ENCODE data around the gene FGF11. TPM values are rescaled to one million over a fixed set of nuclear protein-coding genes. Genes with fewer than 3 reads are reported as not detected.

The FGF11 gene
- total and polyA plus RNA-seq, 2 of the 13 experiments (the other 11 are each of a cell fraction or from before 2014, with no cell fraction given), result 0.20 to 7.6 TPM

GRCh38 chr17:7484067-7484918, 45.0 kb downstream of the FGF11 start, which contains the start of gene POLR2A (continued):
- TF ChIP-seq, protein P1, sequence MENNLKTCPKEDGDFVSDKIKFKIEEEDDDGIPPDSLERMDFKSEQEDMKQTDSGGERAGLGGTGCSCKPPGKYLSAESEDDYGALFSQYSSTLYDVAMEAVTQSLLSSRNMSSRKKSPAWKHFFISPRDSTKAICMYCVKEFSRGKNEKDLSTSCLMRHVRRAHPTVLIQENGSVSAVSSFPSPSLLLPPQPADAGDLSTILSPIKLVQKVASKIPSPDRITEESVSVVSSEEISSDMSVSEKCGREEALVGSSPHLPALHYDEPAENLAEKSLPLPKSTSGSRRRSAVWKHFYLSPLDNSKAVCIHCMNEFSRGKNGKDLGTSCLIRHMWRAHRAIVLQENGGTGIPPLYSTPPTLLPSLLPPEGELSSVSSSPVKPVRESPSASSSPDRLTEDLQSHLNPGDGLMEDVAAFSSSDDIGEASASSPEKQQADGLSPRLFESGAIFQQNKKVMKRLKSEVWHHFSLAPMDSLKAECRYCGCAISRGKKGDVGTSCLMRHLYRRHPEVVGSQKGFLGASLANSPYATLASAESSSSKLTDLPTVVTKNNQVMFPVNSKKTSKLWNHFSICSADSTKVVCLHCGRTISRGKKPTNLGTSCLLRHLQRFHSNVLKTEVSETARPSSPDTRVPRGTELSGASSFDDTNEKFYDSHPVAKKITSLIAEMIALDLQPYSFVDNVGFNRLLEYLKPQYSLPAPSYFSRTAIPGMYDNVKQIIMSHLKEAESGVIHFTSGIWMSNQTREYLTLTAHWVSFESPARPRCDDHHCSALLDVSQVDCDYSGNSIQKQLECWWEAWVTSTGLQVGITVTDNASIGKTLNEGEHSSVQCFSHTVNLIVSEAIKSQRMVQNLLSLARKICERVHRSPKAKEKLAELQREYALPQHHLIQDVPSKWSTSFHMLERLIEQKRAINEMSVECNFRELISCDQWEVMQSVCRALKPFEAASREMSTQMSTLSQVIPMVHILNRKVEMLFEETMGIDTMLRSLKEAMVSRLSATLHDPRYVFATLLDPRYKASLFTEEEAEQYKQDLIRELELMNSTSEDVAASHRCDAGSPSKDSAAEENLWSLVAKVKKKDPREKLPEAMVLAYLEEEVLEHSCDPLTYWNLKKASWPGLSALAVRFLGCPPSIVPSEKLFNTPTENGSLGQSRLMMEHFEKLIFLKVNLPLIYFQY (CRISPR knock-in tag; IDR thresholded peaks at IDR 0.05; ENCODE audit: borderline replicate concordance), result peak; percentile 66
- peak; percentile 92 for TF ChIP-seq KDM3A (CRISPR knock-in tag; IDR thresholded peaks at IDR 0.05; ENCODE audit: low read depth)
- TF ChIP-seq POLR2G (IDR thresholded peaks at IDR 0.05; ENCODE audit: low read depth, low read length), result peak; percentile 100
- TF ChIP-seq, protein P2, sequence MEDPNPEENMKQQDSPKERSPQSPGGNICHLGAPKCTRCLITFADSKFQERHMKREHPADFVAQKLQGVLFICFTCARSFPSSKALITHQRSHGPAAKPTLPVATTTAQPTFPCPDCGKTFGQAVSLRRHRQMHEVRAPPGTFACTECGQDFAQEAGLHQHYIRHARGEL (CRISPR knock-in tag; IDR thresholded peaks at IDR 0.05), result no peak
- peak; percentile 67 for TF ChIP-seq GATAD1 (CRISPR knock-in tag; IDR thresholded peaks at IDR 0.05)
- peak; percentile 34; the same call in 1 of the 2 replicates for TF ChIP-seq ARID3A (IDR thresholded peaks at IDR 0.05; ENCODE audit: low read depth, low read length)
- TF ChIP-seq ATAD3A (CRISPR knock-in tag; IDR thresholded peaks at IDR 0.05), result no peak
- peak; percentile 29; the same call in 1 of the 2 replicates for TF ChIP-seq KDM6A (CRISPR knock-in tag; IDR thresholded peaks at IDR 0.05; ENCODE audit: low read depth)
- no peak for TF ChIP-seq ZNF644 (CRISPR knock-in tag; IDR thresholded peaks at IDR 0.05; ENCODE audit: low read depth)
- TF ChIP-seq, protein P3, sequence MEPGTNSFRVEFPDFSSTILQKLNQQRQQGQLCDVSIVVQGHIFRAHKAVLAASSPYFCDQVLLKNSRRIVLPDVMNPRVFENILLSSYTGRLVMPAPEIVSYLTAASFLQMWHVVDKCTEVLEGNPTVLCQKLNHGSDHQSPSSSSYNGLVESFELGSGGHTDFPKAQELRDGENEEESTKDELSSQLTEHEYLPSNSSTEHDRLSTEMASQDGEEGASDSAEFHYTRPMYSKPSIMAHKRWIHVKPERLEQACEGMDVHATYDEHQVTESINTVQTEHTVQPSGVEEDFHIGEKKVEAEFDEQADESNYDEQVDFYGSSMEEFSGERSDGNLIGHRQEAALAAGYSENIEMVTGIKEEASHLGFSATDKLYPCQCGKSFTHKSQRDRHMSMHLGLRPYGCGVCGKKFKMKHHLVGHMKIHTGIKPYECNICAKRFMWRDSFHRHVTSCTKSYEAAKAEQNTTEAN (CRISPR knock-in tag; conservative IDR thresholded peaks at IDR 0.05), result peak; percentile 74; the same call in 1 of the 2 replicates
- TF ChIP-seq KDM5B (CRISPR knock-in tag; IDR thresholded peaks at IDR 0.05; ENCODE audit: borderline replicate concordance), result peak; percentile 66; the same call in 1 of the 2 replicates
- TF ChIP-seq ZNF720 (CRISPR knock-in tag; IDR thresholded peaks at IDR 0.05), result no peak
- peak; percentile 60; the same call in 1 of the 2 replicates for TF ChIP-seq NCOR1 (IDR thresholded peaks at IDR 0.05; ENCODE audit: borderline replicate concordance, low read length)
- no peak for TF ChIP-seq HHEX (CRISPR knock-in tag; IDR thresholded peaks at IDR 0.05)
- no peak for TF ChIP-seq CHD4 (IDR thresholded peaks at IDR 0.05; ENCODE audit: borderline replicate concordance, low read length)
- peak; percentile 88; the same call in 1 of the 2 replicates for TF ChIP-seq ZNF556 (CRISPR knock-in tag; IDR thresholded peaks at IDR 0.05; ENCODE audit: borderline replicate concordance)
- no peak for TF ChIP-seq KAT2B (IDR thresholded peaks at IDR 0.05; ENCODE audit: borderline replicate concordance, low read depth, low read length)
- TF ChIP-seq DMAP1 (CRISPR knock-in tag; IDR thresholded peaks at IDR 0.05), result peak; percentile 62; the same call in 1 of the 2 replicates
- TF ChIP-seq, protein P4, sequence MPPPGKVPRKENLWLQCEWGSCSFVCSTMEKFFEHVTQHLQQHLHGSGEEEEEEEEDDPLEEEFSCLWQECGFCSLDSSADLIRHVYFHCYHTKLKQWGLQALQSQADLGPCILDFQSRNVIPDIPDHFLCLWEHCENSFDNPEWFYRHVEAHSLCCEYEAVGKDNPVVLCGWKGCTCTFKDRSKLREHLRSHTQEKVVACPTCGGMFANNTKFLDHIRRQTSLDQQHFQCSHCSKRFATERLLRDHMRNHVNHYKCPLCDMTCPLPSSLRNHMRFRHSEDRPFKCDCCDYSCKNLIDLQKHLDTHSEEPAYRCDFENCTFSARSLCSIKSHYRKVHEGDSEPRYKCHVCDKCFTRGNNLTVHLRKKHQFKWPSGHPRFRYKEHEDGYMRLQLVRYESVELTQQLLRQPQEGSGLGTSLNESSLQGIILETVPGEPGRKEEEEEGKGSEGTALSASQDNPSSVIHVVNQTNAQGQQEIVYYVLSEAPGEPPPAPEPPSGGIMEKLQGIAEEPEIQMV (CRISPR knock-in tag; IDR thresholded peaks at IDR 0.05; ENCODE audit: low read depth), result no peak
- peak; percentile 90 for TF ChIP-seq IKZF5 (CRISPR knock-in tag; IDR thresholded peaks at IDR 0.05)

Measured in HepG2 (cell line).